ENCODE measurements around the gene THAP7. TPM values are rescaled to one million over a fixed set of nuclear protein-coding genes. Genes with fewer than 3 reads are reported as not detected.

Gene THAP7
- total and polyA plus RNA-seq, 2 of the 13 experiments (the other 11 are each of a cell fraction or from before 2014, with no cell fraction given), result 13.0 to 25.5 TPM

GRCh38 chr22:20977516-20978170, 24.3 kb downstream of the THAP7 start:
- Histone ChIP-seq H3K9me3 (ENCODE audit: low read length) (0 out of 2 replicates have a peak, but pooled peaks cover 4% of the 10 kb centered on the region), H3K4me3 (replicated peaks in 1 of 3; ENCODE audit: insufficient read depth in 1 of 3, low read depth in 2 of 3, low read length in 3 of 3) (no peak overlapping the region), H3K9ac (ENCODE audit: insufficient read depth, low read depth, low read length) (no peak overlapping the region), H2AFZ (ENCODE audit: low read length) (no peak overlapping the region), H3K79me2 (ENCODE audit: insufficient read depth, low read length) (peaks cover 5% of the 10 kb centered on the region), H3K4me1 (ENCODE audit: insufficient read depth, low read length) (peaks cover 28% of the 10 kb centered on the region), H3K36me3 (replicated peaks in 1 of 2; ENCODE audit: control insufficient read depth in 1 of 2, insufficient read depth in 2 of 2, low read length in 2 of 2) (no peaks in the 10 kb centered on the region), H3K4me2 (ENCODE audit: low read depth, low read length) (no peak overlapping the region), H4K20me1 (ENCODE audit: insufficient read depth, low read length) (no peaks in the 10 kb centered on the region), H3K27me3 (ENCODE audit: control insufficient read depth in 1 of 2, insufficient read depth in 2 of 2, low read length in 2 of 2) (no peaks in the 10 kb centered on the region; a peak in 1 of 5 replicates), H3K27ac (ENCODE audit: extremely low read length, insufficient read depth, low read length) (no peak overlapping the region)
- no peak for ATAC-seq
- ChIA-PET CTCF (ENCODE audit: low intra/inter-chr PET ratio, low total read pairs) (no interaction called here), POLR2A (interaction anchor here (1.0 kb wide), 1 partner anchor 20 kb away, joined by 4 read pairs; no protein-coding TSS in a partner anchor)
- 100% methylated on average over 6 of the region's 17 CpGs for WGBS (ENCODE audit: low lambda C conversion rate)
- TF ChIP-seq HDAC6 (IDR thresholded peaks at IDR 0.05; ENCODE audit: low read depth, low read length) (no peak), ZNF572 (CRISPR knock-in tag; IDR thresholded peaks at IDR 0.05) (no peak), RORA (CRISPR knock-in tag; IDR thresholded peaks at IDR 0.05) (no peak), ZNF577 (CRISPR knock-in tag; IDR thresholded peaks at IDR 0.05; ENCODE audit: borderline replicate concordance, low read depth) (no peak), KDM6A (CRISPR knock-in tag; IDR thresholded peaks at IDR 0.05; ENCODE audit: low read depth) (no peak), TBL1XR1 (IDR thresholded peaks at IDR 0.05; ENCODE audit: borderline replicate concordance, low read length, partially characterized antibody) (no peak), DMAP1 (CRISPR knock-in tag; IDR thresholded peaks at IDR 0.05) (no peak)
- intact Hi-C loops (cut with micrococcal nuclease; ENCODE audit: unreplicated experiment), result no loop called here
- no peak for FAIRE-seq
- DNase-seq (ENCODE audit: low spot score), result no peak
- in situ Hi-C loops (cut with HindIII; ENCODE audit: extremely low pct_ligation_motif_present, low pct_unique_long_range_greater_than_20kb), result no loop called here
- no TSS peak for BruUV-seq (replicated peaks)

GRCh38 chr22:20977019-20977418, 24.9 kb downstream of the THAP7 start:
- H3K79me2 ChIP-seq (ENCODE audit: insufficient read depth, low read length), result peaks cover 4% of the 10 kb centered on the region
- in situ Hi-C loops (cut with HindIII; ENCODE audit: extremely low pct_ligation_motif_present, low pct_unique_long_range_greater_than_20kb), result no loop called here
- no peak overlapping the region for H3K4me2 ChIP-seq (ENCODE audit: low read depth, low read length)
- no TSS peak for BruUV-seq (replicated peaks)
- no peak overlapping the region for H2AFZ ChIP-seq (ENCODE audit: low read length)
- H3K9ac ChIP-seq (ENCODE audit: insufficient read depth, low read depth, low read length), result no peak overlapping the region
- DNase-seq (ENCODE audit: low spot score), result no peak
- no peaks in the 10 kb centered on the region for H3K27me3 ChIP-seq (ENCODE audit: control insufficient read depth in 1 of 2, insufficient read depth in 2 of 2, low read length in 2 of 2)
- no peak overlapping the region for H3K4me3 ChIP-seq (replicated peaks in 1 of 3; ENCODE audit: insufficient read depth in 1 of 3, low read depth in 2 of 3, low read length in 3 of 3)
- ATAC-seq, result no peak
- peaks cover 28% of the 10 kb centered on the region for H3K4me1 ChIP-seq (ENCODE audit: insufficient read depth, low read length)
- WGBS (ENCODE audit: low lambda C conversion rate), result 87% methylated on average over 5 of the region's 11 CpGs
- H3K27ac ChIP-seq (ENCODE audit: extremely low read length, insufficient read depth, low read length), result no peak overlapping the region
- no peaks in the 10 kb centered on the region for H4K20me1 ChIP-seq (ENCODE audit: insufficient read depth, low read length)
- POLR2A ChIA-PET, result no interaction called here
- intact Hi-C loops (cut with micrococcal nuclease; ENCODE audit: unreplicated experiment), result no loop called here
- FAIRE-seq, result no peak
- no peaks in the 10 kb centered on the region for H3K36me3 ChIP-seq (replicated peaks in 1 of 2; ENCODE audit: control insufficient read depth in 1 of 2, insufficient read depth in 2 of 2, low read length in 2 of 2)
- 0 out of 2 replicates have a peak, but pooled peaks cover 4% of the 10 kb centered on the region for H3K9me3 ChIP-seq (ENCODE audit: low read length)
- CTCF ChIA-PET (ENCODE audit: low intra/inter-chr PET ratio, low total read pairs), result no interaction called here
- TF ChIP-seq ATF2 (CRISPR knock-in tag; IDR thresholded peaks at IDR 0.05) (no peak), HHEX (CRISPR knock-in tag; IDR thresholded peaks at IDR 0.05) (no peak), ZNF740 (CRISPR knock-in tag; IDR thresholded peaks at IDR 0.05) (no peak), ZNF800 (CRISPR knock-in tag; IDR thresholded peaks at IDR 0.05) (no peak), MYNN (CRISPR knock-in tag; IDR thresholded peaks at IDR 0.05; ENCODE audit: low read depth) (no peak), ZNF746 (CRISPR knock-in tag; IDR thresholded peaks at IDR 0.05) (no peak), ZNF124 (CRISPR knock-in tag; IDR thresholded peaks at IDR 0.05) (no peak), JARID2 (CRISPR knock-in tag; IDR thresholded peaks at IDR 0.05; ENCODE audit: insufficient replicate concordance) (no peak), TCF7 (IDR thresholded peaks at IDR 0.05; ENCODE audit: low read depth) (no peak), FIP1L1 (IDR thresholded peaks at IDR 0.05; ENCODE audit: borderline replicate concordance, insufficient read depth, low read depth, low read length) (no peak)
